GM23338 (cell line): Measurements from ENCODE around the gene KANK3. TPM values are rescaled to one million over a fixed set of nuclear protein-coding genes. Genes with fewer than 3 reads are reported as not detected.
"Not testable (repeated sequence)": the region's sequence is repeated elsewhere in the genome, so short reads cannot be mapped to it uniquely, and the experiment has no call there.

Source experiments
- ATAC-seq: fragments of 200-7000 bp; cut with Tn5 transposase; 3 replicates; pipeline ENCODE4 v1.9.1; 2020
- DNase-seq: peaks from one replicate; pipeline ENCODE4 v3.0.0-alpha.2; 2015; ENCODE audit warnings: low spot score
- H2AFZ ChIP-seq: fragments of 200-600 bp; sonication (generic); 2 replicates; pipeline ENCODE4 v1.8.0; 2016; ENCODE audit warnings: antibody characterized with exemption, mild to moderate bottlenecking, moderate library complexity
- H3F3A ChIP-seq: fragments of 200-600 bp; sonication (generic); replicated peaks from 2 replicates; pipeline ENCODE4 v1.8.0; 2017; ENCODE audit warnings: antibody characterized with exemption, mixed run types, low read depth
- H3K27ac ChIP-seq: fragments of 200-600 bp; sonication (generic); 2 replicates; pipeline ENCODE4 v1.6.1; 2016; ENCODE audit warnings: low read depth
- H3K27me3 ChIP-seq: fragments of 200-600 bp; sonication (generic); 2 replicates; pipeline ENCODE4 v1.8.0; 2016; ENCODE audit warnings: mild to moderate bottlenecking, mixed run types, moderate library complexity; ENCODE audit not compliant: insufficient read depth
- H3K36me3 ChIP-seq: fragments of 200-600 bp; sonication (generic); 2 replicates; pipeline ENCODE4 v1.8.0; 2016; ENCODE audit warnings: mild to moderate bottlenecking; ENCODE audit not compliant: insufficient read depth
- H3K4me1 ChIP-seq: fragments of 200-600 bp; sonication (generic); 2 replicates; pipeline ENCODE4 v1.8.0; 2016; ENCODE audit warnings: mild to moderate bottlenecking, moderate library complexity; ENCODE audit not compliant: insufficient read depth
- H3K4me2 ChIP-seq: fragments of 200-600 bp; sonication (generic); 2 replicates; pipeline ENCODE4 v1.7.1; 2017; ENCODE audit warnings: mixed run types
- H3K4me3 ChIP-seq: fragments of 200-600 bp; sonication (generic); 2 replicates; pipeline ENCODE4 v1.6.1; 2016; ENCODE audit warnings: mixed run types
- H3K79me2 ChIP-seq: fragments of 200-600 bp; sonication (generic); replicated peaks from 2 replicates; pipeline ENCODE4 v1.8.0; 2017; ENCODE audit warnings: mild to moderate bottlenecking; ENCODE audit not compliant: insufficient read depth
- H3K9me2 ChIP-seq: fragments of 200-600 bp; sonication (generic); 2 replicates; pipeline ENCODE4 v1.8.0; 2017; ENCODE audit not compliant: insufficient read depth
- H4K20me1 ChIP-seq: fragments of 200-600 bp; sonication (generic); replicated peaks from 2 replicates; pipeline ENCODE4 v1.8.0; 2017; ENCODE audit warnings: mild to moderate bottlenecking; ENCODE audit not compliant: insufficient read depth
- H3K27ac Mint-ChIP-seq: 2 replicates; pipeline ENCODE4 v1.8.0; 2020; ENCODE audit warnings: inconsistent platforms, mild to moderate bottlenecking, moderate library complexity, mixed read lengths
- H3K27me3 Mint-ChIP-seq: 3 replicates; pipeline ENCODE4 v1.8.0; 2022; ENCODE audit warnings: low read depth, mild to moderate bottlenecking, moderate library complexity, mixed read lengths, inconsistent platforms; ENCODE audit not compliant: insufficient read depth, poor library complexity
- H3K36me3 Mint-ChIP-seq: 3 replicates; pipeline ENCODE4 v1.8.0; 2021; ENCODE audit warnings: low read depth, mild to moderate bottlenecking, inconsistent platforms, moderate library complexity, mixed read lengths
- H3K4me1 Mint-ChIP-seq: 3 replicates; pipeline ENCODE4 v1.8.0; 2020; ENCODE audit warnings: mild to moderate bottlenecking, inconsistent platforms, mixed read lengths
- H3K4me3 Mint-ChIP-seq: 3 replicates; pipeline ENCODE4 v1.8.0; 2021; ENCODE audit warnings: moderate library complexity, mild to moderate bottlenecking, inconsistent platforms, mixed read lengths
- H3K9me3 Mint-ChIP-seq: 3 replicates; pipeline ENCODE4 v1.8.0; 2020; ENCODE audit warnings: moderate library complexity, mild to moderate bottlenecking, inconsistent platforms, mixed read lengths
- CTCF ChIP-seq, 2 experiments: fragments of 200-600 bp in 1 of 2; sonication (generic) in 1 of 2; conservative IDR thresholded peaks; 2 replicates each; pipeline versions ENCODE4 v1.5.1 to v1.6.1; 2016 to 2017; ENCODE audit warnings: antibody characterized with exemption in 2 of 2, low read depth in 2 of 2, mild to moderate bottlenecking in 2 of 2, moderate library complexity in 1 of 2
- polyA plus RNA-seq: library from polyadenylated mRNA; unstranded; fragments of >200 nt; fragmentation: Nextera tagmentation; extraction: Ambion mirVana; gene quantifications from 2 replicates; pipeline ENCODE4 v1.2.1, GENCODE V29; 2016
- total RNA-seq: library from RNA; depleted of rRNA; stranded (reverse); fragments of >200 nt; shearing (Covaris generic); gene quantifications from 2 replicates; pipeline ENCODE4 v1.2.3, GENCODE V29; 2014

The KANK3 gene
- total and polyA plus RNA-seq, 2 experiments from 2014 or later = 2.0 to 9.3 TPM

GRCh38 chr19:8377598-8377997 is 34.5 kb upstream of the KANK3 start:
- no peak for DNase-seq
- Histone ChIP-seq H2AFZ (no peak overlapping the region), H3K4me3 (no peak overlapping the region), H3K36me3 (no peaks in the 10 kb centered on the region), H3F3A (0 out of 2 replicates have a peak, but pooled peaks cover 2% of the 10 kb centered on the region), H3K9me2 (no peaks in the 10 kb centered on the region), H3K4me2 (no peak overlapping the region), H4K20me1 (no peaks in the 10 kb centered on the region), H3K4me1 (no peaks in the 10 kb centered on the region; the same call in 1 of the 2 replicates), H3K79me2 (no peaks in the 10 kb centered on the region), H3K27me3 (no peaks in the 10 kb centered on the region), H3K27ac (no peak overlapping the region)
- ATAC-seq = no peak
- Mint-ChIP-seq H3K36me3 (peaks cover 20% of the 10 kb centered on the region), H3K27me3 (peaks cover 8% of the 10 kb centered on the region), H3K27ac (no peak overlapping the region), H3K4me1 (peaks cover 14% of the 10 kb centered on the region), H3K4me3 (no peak overlapping the region), H3K9me3 (peaks cover 11% of the 10 kb centered on the region)
- TF ChIP-seq CTCF (conservative IDR thresholded peaks at IDR 0.05; ENCODE audit: low read depth in 2 of 2) = no peak

GRCh38 chr19:8376373-8376974 is 33.4 kb upstream of the KANK3 start:
- Mint-ChIP-seq H3K9me3 (peaks cover 12% of the 10 kb centered on the region), H3K4me1 (peaks cover 12% of the 10 kb centered on the region), H3K36me3 (peaks cover 20% of the 10 kb centered on the region)
- H3K27ac Mint-ChIP-seq, H3K9me2 ChIP-seq, H2AFZ ChIP-seq, H3K4me2 ChIP-seq, H3K4me3 Mint-ChIP-seq, H3K27me3 ChIP-seq, ATAC-seq, H4K20me1 ChIP-seq, H3K27ac ChIP-seq, DNase-seq, H3K4me3 ChIP-seq, H3K79me2 ChIP-seq, H3K4me1 ChIP-seq, H3K36me3 ChIP-seq, H3F3A ChIP-seq, H3K27me3 Mint-ChIP-seq: not testable (repeated sequence)

GRCh38 chr19:8375766-8376165 is 32.7 kb upstream of the KANK3 start:
- H3K27ac Mint-ChIP-seq, H3K27me3 ChIP-seq, H3K4me3 ChIP-seq, H3K4me1 ChIP-seq, ATAC-seq, H2AFZ ChIP-seq, H3K79me2 ChIP-seq, H3K4me1 Mint-ChIP-seq, H3K4me3 Mint-ChIP-seq, H3K27ac ChIP-seq, H4K20me1 ChIP-seq, H3K4me2 ChIP-seq, H3K9me2 ChIP-seq, H3F3A ChIP-seq, DNase-seq, H3K36me3 ChIP-seq: not testable (repeated sequence)
- Mint-ChIP-seq H3K36me3 (peaks cover 20% of the 10 kb centered on the region), H3K9me3 (peaks cover 14% of the 10 kb centered on the region), H3K27me3 (peaks cover 10% of the 10 kb centered on the region)
